Stimulated activated CD8-positive, alpha-beta memory T cell treated with anti-CD3 and anti-CD28 coated beads, Interleukin-7, amount 100 ng/mL, for 24 hours (primary cell): Measurements from ENCODE around the gene AOC2.
A peak's percentile ranks its signal among the peaks of the same experiment; 100 is the strongest.
"Not testable (repeated sequence)": the region's sequence is repeated elsewhere in the genome, so short reads cannot be mapped to it uniquely, and the experiment has no call there.

ENCODE experiments used
- DNase-seq: peaks from one replicate; pipeline ENCODE4 v3.0.0-alpha.2; 2020; ENCODE audit warnings: low read depth

The AOC2 gene

DNA sequence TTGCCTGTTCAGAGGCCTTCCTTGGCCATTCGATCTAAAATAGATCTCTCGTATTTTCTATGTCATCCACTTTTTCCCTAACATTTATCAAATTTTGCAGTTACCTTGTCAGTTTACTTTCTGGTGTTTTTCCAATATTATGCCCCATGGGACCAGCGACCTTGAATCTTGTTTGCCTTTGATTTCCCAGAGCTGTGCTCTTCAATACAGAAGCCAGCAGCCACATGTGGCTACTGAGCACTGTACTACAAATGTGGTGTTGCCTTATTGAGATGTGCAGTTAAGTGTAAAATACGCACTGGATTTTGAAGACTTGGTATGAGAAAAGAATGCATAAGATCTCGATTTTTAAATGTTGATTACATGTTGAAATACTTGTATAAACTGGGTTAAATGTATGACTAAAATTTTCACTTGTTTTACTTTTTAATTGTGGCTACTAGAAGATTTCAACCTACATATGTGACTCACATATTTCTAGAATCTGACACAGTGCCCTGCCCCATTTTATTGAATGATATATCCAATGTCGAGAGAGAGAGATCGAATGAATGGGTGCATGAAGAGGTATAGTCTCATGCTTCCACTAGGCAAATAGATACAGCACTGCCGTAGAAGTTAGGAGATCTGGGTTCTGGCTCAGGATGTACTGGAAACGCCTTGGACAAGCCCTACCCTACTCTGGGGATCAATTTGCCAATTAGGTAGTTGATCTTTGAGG, 12.0 kb upstream of the AOC2 start:
- no peak for DNase-seq

- DNase-seq, result peak; percentile 81
These were observed 11.2 kb upstream of the AOC2 start, which contains the start of gene PSME3 for GRCh38 chr17:42832934-42833766. Gene PSME3 (plus strand): TSS chr17:42833397. CDS start chr17:42833632, 235 bp downstream.

DNA sequence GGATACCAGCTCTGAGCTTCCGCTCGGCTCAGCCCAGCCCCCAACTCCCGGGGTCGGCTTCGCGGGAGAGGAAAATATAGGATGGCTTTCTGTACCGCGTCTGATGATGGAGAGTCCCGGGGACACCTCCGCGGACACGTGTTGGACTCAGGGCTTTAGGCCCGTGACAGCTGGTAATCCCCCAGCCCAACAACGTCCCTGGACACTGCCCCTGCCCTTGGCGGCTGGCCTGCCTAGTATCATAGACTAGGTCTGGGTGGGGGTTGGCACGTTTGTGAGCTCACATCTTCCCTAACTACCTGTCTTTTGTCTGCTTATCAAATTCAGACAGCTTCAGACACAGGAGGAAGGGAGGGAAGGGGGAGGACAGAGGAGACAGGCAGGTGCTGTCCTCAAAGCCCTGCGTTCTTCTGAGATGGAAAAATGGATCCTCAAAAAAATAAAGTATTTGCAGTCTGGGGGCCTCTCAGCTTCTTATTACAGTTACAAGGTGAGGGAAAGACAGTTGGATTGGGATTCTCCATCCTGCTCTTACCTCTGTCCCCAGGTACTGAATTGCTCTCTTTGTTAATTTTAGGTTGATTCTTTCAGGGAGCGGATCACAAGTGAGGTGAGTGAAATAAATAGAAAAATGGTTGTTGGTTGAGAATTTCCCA, 10.5 kb upstream of the AOC2 start:
- DNase-seq, result no peak

DNA sequence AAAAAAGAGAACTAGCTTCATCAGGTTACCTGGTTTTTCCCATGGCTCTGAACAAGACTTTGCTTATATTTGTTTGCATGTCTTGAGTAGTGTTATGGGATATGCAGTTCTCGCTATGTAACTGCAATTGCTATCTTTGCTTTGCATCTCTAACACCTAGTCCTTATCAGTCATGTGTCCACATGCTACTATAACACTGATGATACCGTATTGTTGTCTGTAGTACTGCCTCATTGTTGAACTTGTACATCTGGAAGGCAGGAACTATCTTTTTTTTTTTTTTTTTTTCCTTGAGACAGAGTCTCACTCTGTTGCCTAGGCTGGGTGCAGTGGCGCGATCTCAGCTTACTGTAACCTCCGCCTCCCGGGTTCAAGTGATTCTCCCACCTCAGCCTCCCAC, 8.6 kb upstream of the AOC2 start:
- DNase-seq, result no peak

GRCh38 chr17:42841975-42842685, 2.2 kb upstream of the AOC2 start:
- no peak for DNase-seq

- DNase-seq, result no peak
These were observed 934 bp upstream of the AOC2 start for GRCh38 chr17:42843358-42843934.

DNA sequence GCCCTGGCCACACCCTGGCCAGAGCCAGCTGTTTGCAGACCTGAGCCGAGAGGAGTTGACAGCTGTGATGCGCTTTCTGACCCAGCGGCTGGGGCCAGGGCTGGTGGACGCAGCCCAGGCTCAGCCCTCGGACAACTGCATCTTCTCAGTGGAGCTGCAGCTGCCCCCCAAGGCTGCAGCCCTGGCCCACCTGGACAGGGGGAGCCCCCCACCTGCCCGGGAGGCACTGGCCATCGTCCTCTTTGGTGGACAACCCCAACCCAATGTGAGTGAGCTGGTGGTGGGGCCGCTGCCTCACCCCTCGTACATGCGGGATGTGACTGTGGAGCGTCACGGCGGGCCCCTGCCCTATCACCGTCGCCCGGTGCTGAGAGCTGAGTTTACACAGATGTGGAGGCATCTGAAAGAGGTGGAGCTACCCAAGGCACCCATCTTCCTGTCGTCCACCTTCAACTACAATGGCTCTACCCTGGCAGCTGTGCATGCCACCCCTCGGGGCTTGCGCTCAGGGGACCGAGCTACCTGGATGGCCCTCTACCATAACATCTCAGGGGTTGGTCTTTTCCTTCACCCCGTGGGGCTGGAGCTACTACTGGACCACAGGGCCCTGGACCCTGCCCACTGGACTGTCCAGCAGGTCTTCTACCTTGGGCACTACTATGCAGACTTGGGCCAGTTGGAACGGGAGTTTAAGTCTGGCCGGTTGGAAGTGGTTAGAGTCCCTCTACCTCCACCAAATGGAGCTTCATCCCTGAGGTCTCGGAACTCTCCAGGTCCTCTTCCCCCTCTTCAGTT, 578 bp downstream of the AOC2 start:
- DNase-seq, result no peak

GRCh38 chr17:42845556-42845917, 1.2 kb downstream of the AOC2 start:
- no peak for DNase-seq

DNA sequence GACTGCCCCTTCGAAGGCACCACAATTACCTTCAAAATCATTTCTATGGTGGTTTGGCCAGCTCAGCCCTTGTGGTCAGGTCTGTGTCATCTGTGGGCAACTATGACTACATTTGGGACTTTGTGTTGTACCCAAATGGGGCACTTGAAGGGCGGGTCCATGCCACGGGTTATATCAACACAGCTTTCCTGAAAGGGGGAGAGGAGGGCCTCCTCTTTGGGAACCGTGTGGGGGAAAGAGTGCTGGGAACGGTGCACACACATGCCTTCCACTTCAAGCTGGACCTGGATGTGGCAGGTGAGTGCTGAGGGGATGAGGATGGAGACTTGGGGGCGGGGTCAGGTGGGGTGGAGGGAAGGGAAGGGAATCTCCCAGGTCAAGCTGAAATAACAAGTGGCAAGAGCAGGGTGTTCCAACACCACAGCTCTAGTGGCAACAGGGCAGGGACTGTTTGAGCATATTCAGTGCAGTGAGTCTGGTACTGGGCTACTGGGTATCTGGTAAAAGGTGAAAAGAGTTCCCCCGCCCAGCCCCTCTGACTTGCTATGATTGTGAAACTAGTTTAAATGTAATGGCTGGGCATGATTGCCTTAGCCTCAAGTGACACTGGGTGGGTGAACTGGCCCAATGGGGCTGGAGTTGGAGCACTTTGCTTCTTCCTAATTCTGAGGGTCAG, 1.7 kb downstream of the AOC2 start:
- no peak for DNase-seq

GRCh38 chr17:42846594-42847280, 2.4 kb downstream of the AOC2 start:
- DNase-seq, result no peak

- no peak for DNase-seq
These were observed 3.7 kb downstream of the AOC2 start for GRCh38 chr17:42848093-42848492.

DNA sequence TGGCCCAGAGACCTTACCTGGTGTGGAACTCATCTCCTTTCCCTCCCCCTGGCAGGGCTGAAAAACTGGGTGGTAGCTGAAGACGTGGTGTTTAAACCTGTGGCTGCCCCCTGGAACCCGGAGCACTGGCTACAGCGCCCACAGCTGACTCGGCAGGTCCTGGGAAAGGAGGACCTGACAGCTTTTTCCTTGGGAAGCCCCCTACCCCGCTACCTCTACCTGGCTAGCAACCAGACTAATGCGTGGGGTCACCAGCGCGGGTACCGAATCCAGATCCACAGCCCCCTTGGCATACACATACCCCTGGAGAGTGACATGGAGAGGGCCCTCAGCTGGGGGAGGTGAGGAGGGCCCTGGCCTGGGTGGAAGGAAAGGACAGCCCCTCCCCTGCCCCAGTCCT, 4.7 kb downstream of the AOC2 start:
- DNase-seq, result no peak

GRCh38 chr17:42849451-42850181, 5.2 kb downstream of the AOC2 start:
- DNase-seq, result no peak

GRCh38 chr17:42850954-42851353, 6.6 kb downstream of the AOC2 start, which contains the start of gene AOC3:
Gene AOC3 (plus strand): TSS chr17:42851199. CDS start chr17:42851344, 145 bp downstream.
- no peak for DNase-seq

DNA sequence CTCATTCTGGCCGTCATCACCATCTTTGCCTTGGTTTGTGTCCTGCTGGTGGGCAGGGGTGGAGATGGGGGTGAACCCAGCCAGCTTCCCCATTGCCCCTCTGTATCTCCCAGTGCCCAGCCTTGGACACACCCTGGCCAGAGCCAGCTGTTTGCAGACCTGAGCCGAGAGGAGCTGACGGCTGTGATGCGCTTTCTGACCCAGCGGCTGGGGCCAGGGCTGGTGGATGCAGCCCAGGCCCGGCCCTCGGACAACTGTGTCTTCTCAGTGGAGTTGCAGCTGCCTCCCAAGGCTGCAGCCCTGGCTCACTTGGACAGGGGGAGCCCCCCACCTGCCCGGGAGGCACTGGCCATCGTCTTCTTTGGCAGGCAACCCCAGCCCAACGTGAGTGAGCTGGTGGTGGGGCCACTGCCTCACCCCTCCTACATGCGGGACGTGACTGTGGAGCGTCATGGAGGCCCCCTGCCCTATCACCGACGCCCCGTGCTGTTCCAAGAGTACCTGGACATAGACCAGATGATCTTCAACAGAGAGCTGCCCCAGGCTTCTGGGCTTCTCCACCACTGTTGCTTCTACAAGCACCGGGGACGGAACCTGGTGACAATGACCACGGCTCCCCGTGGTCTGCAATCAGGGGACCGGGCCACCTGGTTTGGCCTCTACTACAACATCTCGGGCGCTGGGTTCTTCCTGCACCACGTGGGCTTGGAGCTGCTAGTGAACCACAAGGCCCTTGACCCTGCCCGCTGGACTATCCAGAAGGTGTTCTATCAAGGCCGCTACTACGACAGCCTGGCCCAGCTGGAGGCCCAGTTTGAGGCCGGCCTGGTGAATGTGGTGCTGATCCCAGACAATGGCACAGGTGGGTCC, 7.2 kb downstream of the AOC2 start:
- not testable (repeated sequence) for DNase-seq

- DNase-seq, result no peak
These were observed 8.0 kb downstream of the AOC2 start for GRCh38 chr17:42852351-42852750.

- no peak for DNase-seq
These were observed 8.6 kb downstream of the AOC2 start for GRCh38 chr17:42853004-42853403.

- DNase-seq, result no peak
These were observed 9.2 kb downstream of the AOC2 start for GRCh38 chr17:42853597-42853967.
